ENCODE results near the gene DIP2B. TPM values are rescaled to one million over a fixed set of nuclear protein-coding genes. Genes with fewer than 3 reads are reported as not detected.

The DIP2B gene
- total RNA-seq, 2 experiments from 2014 or later = 17.0 to 24.1 TPM

GRCh38 chr12:50685641-50686040 is 180.9 kb downstream of the DIP2B start:
- BruUV-seq (replicated peaks) = no TSS peak
- Histone ChIP-seq H3K4me3 (ENCODE audit: low read depth, low read length, poor library complexity, severe bottlenecking) (no peak overlapping the region), H3K4me1 (ENCODE audit: insufficient read depth, low read length, poor library complexity, severe bottlenecking) (no peaks in the 10 kb centered on the region), H3K4me2 (ENCODE audit: low read length) (no peak overlapping the region), H3K36me3 (ENCODE audit: insufficient read depth, low read length) (peaks cover 38% of the 10 kb centered on the region), H3K27ac (ENCODE audit: low read depth, low read length, poor library complexity, severe bottlenecking) (no peak overlapping the region), H2AFZ (ENCODE audit: low read length) (no peak overlapping the region), H3K9me2 (ENCODE audit: insufficient read depth, low read length) (no peaks in the 10 kb centered on the region), H4K20me1 (ENCODE audit: insufficient read depth, low read length) (no peaks in the 10 kb centered on the region), H3K9me3 (ENCODE audit: low read length) (no peaks in the 10 kb centered on the region), H3K79me2 (ENCODE audit: insufficient read depth, low read depth, low read length) (no peaks in the 10 kb centered on the region)
- no peak for TF ChIP-seq EZH2phosphoT487 (IDR thresholded peaks at IDR 0.05; ENCODE audit: borderline replicate concordance, low read depth, low read length)
- TF ChIP-seq CTCF (conservative IDR thresholded peaks at IDR 0.05; ENCODE audit: low read length) = no peak
- CTCF ChIA-PET (ENCODE audit: unreplicated experiment) = no interaction called here
- no peak for DNase-seq (ENCODE audit: low spot score)
- POLR2A ChIA-PET = interaction anchor here (0.7 to 1.0 kb wide), 2 partner anchors 9 to 31 kb away, joined by 4 to 6 read pairs; no protein-coding TSS in a partner anchor
- intact Hi-C loops (cut with micrococcal nuclease; ENCODE audit: unreplicated experiment) = no loop called here

- Histone ChIP-seq H3K9me2 (ENCODE audit: insufficient read depth, low read length) (no peaks in the 10 kb centered on the region), H2AFZ (ENCODE audit: low read length) (no peak overlapping the region), H3K4me3 (ENCODE audit: low read depth, low read length, poor library complexity, severe bottlenecking) (no peak overlapping the region), H3K9me3 (ENCODE audit: low read length) (no peaks in the 10 kb centered on the region), H3K4me2 (ENCODE audit: low read length) (no peak overlapping the region), H3K27ac (ENCODE audit: low read depth, low read length, poor library complexity, severe bottlenecking) (no peak overlapping the region), H3K4me1 (ENCODE audit: insufficient read depth, low read length, poor library complexity, severe bottlenecking) (no peaks in the 10 kb centered on the region), H3K36me3 (ENCODE audit: insufficient read depth, low read length) (peaks cover 31% of the 10 kb centered on the region), H4K20me1 (ENCODE audit: insufficient read depth, low read length) (no peaks in the 10 kb centered on the region), H3K79me2 (ENCODE audit: insufficient read depth, low read depth, low read length) (no peaks in the 10 kb centered on the region)
- intact Hi-C loops (cut with micrococcal nuclease; ENCODE audit: unreplicated experiment) = no loop called here
- POLR2A ChIA-PET = interaction anchor here (0.7 to 1.0 kb wide), 2 partner anchors 8 to 32 kb away, joined by 4 to 6 read pairs; no protein-coding TSS in a partner anchor
- CTCF ChIA-PET (ENCODE audit: unreplicated experiment) = no interaction called here
- DNase-seq (ENCODE audit: low spot score) = no peak
- BruUV-seq (replicated peaks) = no TSS peak
- TF ChIP-seq CTCF (conservative IDR thresholded peaks at IDR 0.05; ENCODE audit: low read length) = no peak
- TF ChIP-seq EZH2phosphoT487 (IDR thresholded peaks at IDR 0.05; ENCODE audit: borderline replicate concordance, low read depth, low read length) = no peak
Observed at GRCh38 chr12:50686406-50686805, 181.6 kb downstream of the DIP2B start.

GRCh38 chr12:50686976-50687375 is 182.2 kb downstream of the DIP2B start:
- DNase-seq (ENCODE audit: low spot score) = no peak
- Histone ChIP-seq H3K4me1 (ENCODE audit: insufficient read depth, low read length, poor library complexity, severe bottlenecking) (no peaks in the 10 kb centered on the region), H3K9me3 (ENCODE audit: low read length) (no peaks in the 10 kb centered on the region), H3K79me2 (ENCODE audit: insufficient read depth, low read depth, low read length) (no peaks in the 10 kb centered on the region), H3K27ac (ENCODE audit: low read depth, low read length, poor library complexity, severe bottlenecking) (no peak overlapping the region), H3K4me3 (ENCODE audit: low read depth, low read length, poor library complexity, severe bottlenecking) (no peak overlapping the region), H3K36me3 (ENCODE audit: insufficient read depth, low read length) (peaks cover 26% of the 10 kb centered on the region), H3K9me2 (ENCODE audit: insufficient read depth, low read length) (no peaks in the 10 kb centered on the region), H4K20me1 (ENCODE audit: insufficient read depth, low read length) (no peaks in the 10 kb centered on the region), H3K4me2 (ENCODE audit: low read length) (no peak overlapping the region), H2AFZ (ENCODE audit: low read length) (no peak overlapping the region)
- intact Hi-C loops (cut with micrococcal nuclease; ENCODE audit: unreplicated experiment) = no loop called here
- BruUV-seq (replicated peaks) = no TSS peak
- POLR2A ChIA-PET = no interaction called here
- CTCF ChIA-PET (ENCODE audit: unreplicated experiment) = no interaction called here
- TF ChIP-seq CTCF (conservative IDR thresholded peaks at IDR 0.05; ENCODE audit: low read length) = no peak
- no peak for TF ChIP-seq EZH2phosphoT487 (IDR thresholded peaks at IDR 0.05; ENCODE audit: borderline replicate concordance, low read depth, low read length)
